Measurements from ENCODE around the gene TAF3.

DNA sequence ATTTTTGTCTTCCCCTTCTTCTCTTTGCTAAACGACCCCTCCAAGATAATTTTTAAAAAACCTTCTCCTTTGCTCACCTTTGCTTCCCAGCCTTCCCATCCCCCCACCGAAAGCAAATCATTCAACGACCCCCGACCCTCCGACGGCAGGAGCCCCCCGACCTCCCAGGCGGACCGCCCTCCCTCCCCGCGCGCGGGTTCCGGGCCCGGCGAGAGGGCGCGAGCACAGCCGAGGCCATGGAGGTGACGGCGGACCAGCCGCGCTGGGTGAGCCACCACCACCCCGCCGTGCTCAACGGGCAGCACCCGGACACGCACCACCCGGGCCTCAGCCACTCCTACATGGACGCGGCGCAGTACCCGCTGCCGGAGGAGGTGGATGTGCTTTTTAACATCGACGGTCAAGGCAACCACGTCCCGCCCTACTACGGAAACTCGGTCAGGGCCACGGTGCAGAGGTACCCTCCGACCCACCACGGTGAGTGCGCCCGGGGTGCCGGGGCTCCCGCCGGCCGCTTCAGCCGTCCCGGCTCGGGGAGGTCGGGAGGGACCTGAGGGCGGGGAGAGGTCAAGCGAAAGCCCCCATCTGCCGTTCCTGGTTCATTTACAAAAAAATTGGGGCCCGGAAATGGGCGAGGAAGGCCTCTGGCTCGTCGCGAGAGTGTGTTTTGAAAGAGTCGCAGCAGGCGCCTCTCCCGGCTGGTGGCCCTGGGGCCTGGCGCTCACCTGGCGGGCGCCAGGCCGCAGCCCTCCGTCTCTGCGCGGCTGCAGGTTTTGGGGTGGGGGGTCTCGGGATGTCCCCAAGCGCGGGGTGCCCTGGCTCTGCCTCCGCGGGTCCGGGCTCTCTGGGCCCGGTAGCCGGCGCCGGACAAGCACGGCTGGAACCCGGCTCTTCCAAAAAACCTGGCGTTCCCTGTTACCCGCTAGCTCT lies 237.4 kb downstream of the TAF3 start:
- TF ChIP-seq POLR2A (IDR thresholded peaks at IDR 0.05) (no peak), POLR2AphosphoS5 (IDR thresholded peaks at IDR 0.05) (no peak)
- TF ChIP-seq, protein P1, sequence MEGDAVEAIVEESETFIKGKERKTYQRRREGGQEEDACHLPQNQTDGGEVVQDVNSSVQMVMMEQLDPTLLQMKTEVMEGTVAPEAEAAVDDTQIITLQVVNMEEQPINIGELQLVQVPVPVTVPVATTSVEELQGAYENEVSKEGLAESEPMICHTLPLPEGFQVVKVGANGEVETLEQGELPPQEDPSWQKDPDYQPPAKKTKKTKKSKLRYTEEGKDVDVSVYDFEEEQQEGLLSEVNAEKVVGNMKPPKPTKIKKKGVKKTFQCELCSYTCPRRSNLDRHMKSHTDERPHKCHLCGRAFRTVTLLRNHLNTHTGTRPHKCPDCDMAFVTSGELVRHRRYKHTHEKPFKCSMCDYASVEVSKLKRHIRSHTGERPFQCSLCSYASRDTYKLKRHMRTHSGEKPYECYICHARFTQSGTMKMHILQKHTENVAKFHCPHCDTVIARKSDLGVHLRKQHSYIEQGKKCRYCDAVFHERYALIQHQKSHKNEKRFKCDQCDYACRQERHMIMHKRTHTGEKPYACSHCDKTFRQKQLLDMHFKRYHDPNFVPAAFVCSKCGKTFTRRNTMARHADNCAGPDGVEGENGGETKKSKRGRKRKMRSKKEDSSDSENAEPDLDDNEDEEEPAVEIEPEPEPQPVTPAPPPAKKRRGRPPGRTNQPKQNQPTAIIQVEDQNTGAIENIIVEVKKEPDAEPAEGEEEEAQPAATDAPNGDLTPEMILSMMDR (IDR thresholded peaks at IDR 0.05), result no peak

All from stomach (tissue), 4 donors.